Stimulated activated CD4-positive, alpha-beta T cell treated with anti-CD3 and anti-CD28 coated beads, Interleukin-2, amount 100 ng/mL, for 48 hours (primary cell): Measurements from ENCODE around the gene TBC1D16.
"Not testable (repeated sequence)": the region's sequence is repeated elsewhere in the genome, so short reads cannot be mapped to it uniquely, and the experiment has no call there.

ENCODE experiments used
- DNase-seq, 2 donors: peaks; one replicate each; pipeline ENCODE4 v3.0.0-alpha.2; 2020

Gene TBC1D16

DNA sequence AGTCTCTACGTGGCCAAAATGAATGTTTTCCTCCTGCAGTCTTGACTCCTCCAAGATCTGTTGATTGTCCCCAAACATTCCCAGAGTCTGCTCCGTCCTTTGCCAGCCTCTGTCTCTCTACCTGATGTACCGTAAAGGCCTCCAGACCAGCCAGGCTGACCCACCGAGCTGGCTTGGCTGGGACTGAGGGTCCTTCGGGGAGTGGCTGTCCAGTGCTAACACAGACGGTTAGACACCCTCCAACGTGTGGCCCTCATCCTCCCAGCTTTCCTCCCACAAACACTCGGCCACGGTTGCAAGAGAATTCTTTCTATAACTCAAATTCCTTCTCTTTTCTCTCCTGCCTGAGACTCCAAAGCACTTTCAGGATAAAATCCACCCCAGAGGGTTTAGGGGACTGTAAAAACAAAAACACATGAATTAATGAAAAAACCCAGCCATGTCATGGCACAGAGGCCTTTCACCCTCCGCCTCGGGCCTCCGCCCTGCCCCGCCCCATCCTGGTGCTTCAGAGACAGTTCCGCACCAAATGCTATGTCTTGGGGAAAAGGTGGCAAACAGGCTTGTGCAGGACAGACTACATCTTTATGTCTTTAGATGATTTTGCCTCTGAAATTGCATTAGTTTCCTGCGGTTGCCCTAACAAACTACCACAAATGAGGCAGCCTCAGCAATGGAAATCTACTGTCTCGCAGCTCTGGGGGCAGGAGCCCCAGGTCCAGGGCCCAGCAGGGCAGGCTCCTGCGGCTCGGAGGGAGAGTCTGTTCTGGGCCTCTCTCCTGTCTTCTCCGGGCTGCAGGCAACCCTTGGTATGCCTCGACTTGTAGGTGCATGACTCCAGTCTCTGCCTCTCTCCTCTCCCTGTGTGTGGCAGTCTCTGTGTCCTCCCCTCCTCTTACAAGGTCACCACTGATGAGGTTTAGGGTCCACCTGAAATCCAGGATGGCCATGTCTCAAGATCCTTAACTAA is 124.0 kb downstream of the TBC1D16 start:
- no peak for DNase-seq

GRCh38 chr17:79910985-79911361 is 124.7 kb downstream of the TBC1D16 start:
- DNase-seq, result no peak

- no peak for DNase-seq
These were observed 126.6 kb downstream of the TBC1D16 start for GRCh38 chr17:79909121-79909520.

DNA sequence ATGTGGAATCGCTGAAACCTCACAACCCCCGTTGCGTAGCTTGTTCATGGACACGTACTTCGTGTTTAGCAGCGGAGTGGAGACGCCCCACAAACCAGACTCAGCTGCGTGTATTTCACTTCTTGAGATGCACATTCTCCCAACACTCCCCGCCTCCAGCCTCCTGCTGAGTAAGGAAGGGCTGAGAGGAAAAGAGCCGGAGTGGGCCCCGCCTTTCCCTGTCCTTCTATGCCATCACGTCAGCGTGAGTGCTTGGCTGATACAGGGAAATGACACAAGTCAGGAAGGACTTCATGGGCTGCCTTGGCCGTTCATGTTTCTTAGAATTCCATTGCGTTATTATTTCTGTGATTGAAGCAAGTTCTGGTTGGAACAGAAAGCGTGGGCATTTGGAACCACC is 127.8 kb downstream of the TBC1D16 start:
- DNase-seq, result no peak

GRCh38 chr17:79907217-79907715 is 128.4 kb downstream of the TBC1D16 start:
- no peak for DNase-seq

DNA sequence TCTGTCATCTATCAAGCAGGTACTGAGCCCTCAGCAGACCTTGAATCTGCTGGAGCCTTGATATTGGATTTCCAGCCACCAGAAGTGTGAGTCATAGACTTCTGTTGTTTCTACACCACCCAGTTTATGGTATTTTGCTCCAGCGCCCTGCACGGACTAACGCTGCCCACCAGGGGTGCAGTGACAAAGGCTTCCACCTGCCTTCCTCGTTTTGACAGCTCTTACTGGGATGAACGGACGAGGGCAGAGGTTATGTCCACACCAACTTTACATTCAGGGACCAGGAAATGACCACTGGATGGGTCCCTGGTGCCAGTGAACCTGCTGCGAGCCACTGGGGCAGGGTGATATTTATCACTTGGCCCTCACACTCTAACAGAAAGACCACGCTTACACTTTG is 129.8 kb downstream of the TBC1D16 start:
- DNase-seq, result no peak

DNA sequence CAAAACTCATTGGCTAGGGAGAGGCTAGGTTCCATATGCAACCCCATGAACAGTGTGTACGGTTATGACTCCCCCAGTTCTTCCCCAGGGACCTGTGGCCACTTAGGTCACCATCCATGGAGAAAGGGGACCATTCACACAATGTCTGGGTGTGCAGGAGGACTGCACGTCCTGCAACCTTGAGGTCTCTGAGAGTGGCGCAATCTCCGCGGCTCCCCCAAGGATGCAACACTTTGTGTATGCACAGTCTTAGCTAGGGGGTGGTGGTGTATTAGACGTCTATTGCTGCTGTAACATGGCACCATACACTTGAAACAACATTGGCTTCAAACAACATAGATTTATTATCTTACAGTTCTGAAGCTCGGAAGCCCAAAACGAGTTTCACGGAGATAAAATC is 130.8 kb downstream of the TBC1D16 start:
- DNase-seq, result no peak

DNA sequence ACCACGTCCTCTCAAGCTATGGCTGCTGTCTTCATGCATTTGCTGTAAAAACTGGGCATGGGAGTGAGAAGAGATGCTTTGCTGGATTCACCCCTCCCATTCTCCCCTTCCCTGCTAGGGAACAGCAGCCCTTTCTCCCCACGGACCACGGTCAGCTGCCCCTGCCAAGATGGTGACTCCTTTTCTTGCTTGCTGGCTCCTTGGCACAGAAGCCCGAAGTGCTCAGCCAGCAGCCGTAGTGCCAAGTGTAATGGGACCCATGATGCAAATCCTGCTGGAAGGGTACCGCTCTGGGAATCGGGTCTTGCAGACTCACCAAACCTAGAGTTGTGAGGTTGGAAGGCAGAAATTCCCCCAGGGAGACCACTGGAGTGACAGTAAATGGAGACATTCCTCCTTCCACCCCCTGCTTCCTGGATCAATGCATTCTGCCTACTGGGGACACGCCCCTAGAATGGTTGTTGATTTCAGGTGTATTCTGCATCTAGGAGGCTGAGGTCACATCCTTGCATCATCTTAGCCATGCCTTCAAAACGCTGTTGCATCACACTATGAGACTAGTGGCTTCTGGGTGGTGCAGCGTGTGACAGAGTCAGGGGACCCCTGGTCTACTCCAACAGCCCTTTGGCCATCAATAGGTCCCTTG is 133.4 kb downstream of the TBC1D16 start:
- no peak for DNase-seq

- DNase-seq, result no peak
These were observed 134.5 kb downstream of the TBC1D16 start for GRCh38 chr17:79901131-79901530.

GRCh38 chr17:79899584-79899983 is 136.1 kb downstream of the TBC1D16 start:
- no peak for DNase-seq

DNA sequence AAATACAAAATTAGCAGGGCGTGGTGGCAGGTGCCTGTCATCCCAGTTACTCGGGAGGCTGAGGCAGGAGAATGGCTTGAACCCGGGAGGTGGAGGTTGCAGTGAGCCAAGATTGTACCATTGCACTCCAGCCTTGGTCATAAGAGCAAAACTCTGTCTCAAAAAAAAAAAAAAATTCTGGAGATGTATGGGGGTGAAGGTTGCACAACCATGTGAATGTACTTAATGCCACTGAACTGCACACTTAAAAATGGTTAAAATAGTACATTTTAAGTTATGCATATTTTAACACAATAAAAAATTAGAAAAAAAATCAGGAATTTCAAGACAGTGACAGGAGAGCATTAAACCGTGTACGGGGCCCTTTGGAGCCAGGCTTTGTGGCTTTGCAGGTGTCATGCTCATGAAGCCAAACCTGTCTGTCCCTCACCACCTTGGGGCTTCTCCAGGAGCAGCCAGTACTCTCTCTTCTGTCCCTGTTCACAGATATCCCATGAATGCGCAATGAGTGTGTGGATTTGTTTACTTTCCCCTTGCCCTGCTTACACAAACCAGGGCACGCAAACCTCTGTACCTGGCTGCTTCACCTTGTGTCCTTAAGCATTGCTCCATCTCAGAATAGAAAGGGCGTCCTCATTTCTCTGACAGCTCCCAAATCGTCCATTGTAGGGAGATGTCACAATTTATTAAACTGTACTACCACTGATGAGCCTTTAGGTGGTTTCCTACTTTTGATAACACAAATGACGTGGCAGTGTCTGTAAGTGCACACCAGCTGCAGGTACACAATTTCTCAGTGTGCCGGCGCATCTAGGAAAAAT is 138.2 kb downstream of the TBC1D16 start:
- DNase-seq, result no peak

GRCh38 chr17:79893457-79893856 is 142.2 kb downstream of the TBC1D16 start:
- not testable (repeated sequence) for DNase-seq

DNA sequence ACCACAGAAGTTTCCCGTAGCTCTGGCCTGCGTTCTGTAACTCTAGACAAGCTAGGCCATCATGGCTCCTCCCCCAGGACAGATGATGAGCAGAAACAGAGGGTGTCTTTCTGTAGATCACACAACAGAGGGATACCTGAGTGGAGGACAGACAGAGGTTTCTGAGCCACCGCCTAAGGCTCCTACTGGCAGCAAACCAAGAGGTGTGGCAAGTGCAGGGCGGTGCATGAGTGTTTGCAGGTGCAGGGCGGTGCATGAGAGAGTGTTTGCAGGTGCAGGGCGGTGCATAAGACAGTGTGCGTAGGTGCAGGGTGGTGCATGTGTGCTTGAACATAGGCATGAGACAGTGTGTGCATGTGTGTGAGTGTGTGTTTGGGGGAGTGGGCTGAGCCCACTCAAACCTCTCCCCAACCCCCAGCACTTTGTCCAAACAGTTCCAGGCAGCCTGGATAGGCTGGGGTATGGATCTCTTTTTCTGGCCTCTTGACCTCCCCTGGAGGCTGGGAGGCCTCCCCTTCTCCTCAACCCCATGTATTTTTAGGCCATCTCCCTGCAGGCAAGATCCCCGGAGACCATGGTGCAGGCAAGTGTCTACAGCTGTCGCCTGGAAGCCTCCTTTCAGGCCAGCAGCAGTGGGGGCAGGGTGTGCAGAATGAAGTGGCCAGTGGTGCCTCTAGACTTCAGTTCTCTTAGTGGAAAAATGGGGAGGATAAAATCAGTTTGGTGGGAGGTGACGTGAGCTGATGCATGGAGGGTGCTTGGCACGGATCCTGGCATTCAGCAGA is 143.0 kb downstream of the TBC1D16 start:
- no peak for DNase-seq

DNA sequence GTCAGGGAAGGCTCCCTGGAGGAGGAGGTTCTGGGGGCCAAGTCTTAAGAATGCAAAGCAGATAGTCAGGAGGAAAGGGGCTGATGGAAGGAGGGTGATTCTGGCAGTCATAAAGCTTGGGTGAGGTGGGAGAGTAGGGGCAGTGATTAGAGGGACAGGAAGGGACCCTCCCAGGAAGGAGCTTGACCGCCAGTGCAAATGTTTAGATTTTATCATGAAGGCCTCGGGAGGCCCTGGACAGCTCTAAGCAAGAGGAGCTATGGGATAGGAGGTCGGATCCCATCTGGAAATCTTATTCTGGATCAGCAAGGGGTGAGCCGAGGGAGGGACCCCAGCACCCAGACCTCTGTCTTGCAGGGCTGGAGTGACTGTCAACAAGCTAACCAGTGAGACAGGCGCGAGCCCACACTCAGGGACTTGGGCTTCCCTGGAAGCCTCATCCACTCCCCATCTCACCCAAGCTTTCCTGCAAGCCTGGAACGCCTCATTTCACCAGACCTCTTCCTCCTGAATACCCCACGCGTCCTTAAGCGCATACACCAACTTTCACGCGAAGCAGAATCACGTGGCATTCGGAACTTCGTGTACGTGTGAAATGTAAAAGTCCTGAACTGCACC is 144.4 kb downstream of the TBC1D16 start:
- no peak for DNase-seq

- DNase-seq, result no peak
These were observed 145.0 kb downstream of the TBC1D16 start for GRCh38 chr17:79890706-79891105.

GRCh38 chr17:79888811-79889634 is 146.6 kb downstream of the TBC1D16 start:
- DNase-seq, result no peak

DNA sequence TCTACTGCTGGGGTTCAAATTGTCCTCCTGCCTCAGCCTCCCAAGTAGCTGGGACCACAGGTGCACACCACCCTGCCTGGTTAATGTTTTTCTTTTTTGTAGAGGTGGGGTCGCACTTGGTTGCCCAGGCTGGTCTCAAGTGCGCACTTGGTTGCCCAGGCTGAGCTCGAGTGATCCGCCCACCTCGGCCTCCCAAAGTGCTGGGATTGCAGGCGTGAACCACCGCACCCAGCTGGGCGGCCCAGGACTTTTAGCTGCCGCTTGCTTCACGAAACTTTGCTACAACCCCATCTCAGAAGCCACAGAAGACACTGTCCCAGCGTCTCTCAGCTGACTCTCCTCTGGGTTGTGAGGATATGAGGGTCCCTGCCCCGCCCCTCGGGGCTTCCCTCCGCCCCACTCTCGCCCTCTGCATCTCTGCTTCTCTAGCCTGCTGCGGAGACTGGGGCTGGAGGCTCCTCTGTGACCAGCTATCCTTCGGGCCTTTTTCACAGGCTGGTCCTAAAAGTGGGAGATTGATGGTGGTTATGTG is 147.6 kb downstream of the TBC1D16 start:
- no peak for DNase-seq

- no peak for DNase-seq
These were observed 148.2 kb downstream of the TBC1D16 start for GRCh38 chr17:79887451-79887991.

DNA sequence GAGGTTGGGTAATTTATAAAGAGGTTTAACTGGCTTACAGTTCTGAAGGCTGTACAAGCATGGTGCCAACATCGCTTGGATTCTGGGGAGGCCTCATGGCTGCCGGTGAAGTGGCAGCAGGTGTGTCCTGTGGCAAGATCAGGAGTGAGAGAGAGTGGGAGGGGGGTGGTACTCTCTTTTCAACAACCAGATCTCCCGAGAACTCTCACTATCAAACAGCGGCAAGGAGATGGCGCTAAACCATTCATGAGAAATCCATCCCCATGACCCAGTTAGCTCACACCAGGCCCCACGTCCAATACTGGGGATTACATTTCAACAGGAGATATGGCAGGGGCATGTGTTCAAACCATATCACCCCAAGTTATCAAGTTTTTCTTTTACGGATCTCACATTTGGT is 152.5 kb downstream of the TBC1D16 start:
- no peak for DNase-seq
